Measurements from ENCODE around the gene CCDC69. TPM values are rescaled to one million over a fixed set of nuclear protein-coding genes. Genes with fewer than 3 reads are reported as not detected.

The CCDC69 gene
- 10 to 100 TPM; 13.5 to 51.6 (median 18.3) TPM for total RNA-seq

GRCh38 chr5:151223447-151224264, at the start of gene CCDC69:
TSS of gene CCDC69 (minus strand) at chr5:151224092. CDS start at chr5:151223970, 122 bp downstream.
- no peaks in the 10 kb centered on the region for H3K27me3 ChIP-seq
- H3K9me3 ChIP-seq: no peaks in the 10 kb centered on the region
- H3K27ac ChIP-seq: peak within 1 kb of the TSS; percentile 50 to 85 (median 80)
- intact Hi-C loops (cut with DNase I): no loop called here
- WGBS, 2 donors: 0 to 2% methylated on average over 29 to 48 of the region's 58 CpGs
- peaks cover 6% of the 10 kb centered on the region in 2 donors for H3K4me1 ChIP-seq
- H3K4me3 ChIP-seq (replicated peaks in 1 of 3): peak within 1 kb of the TSS in 2 of 3 donors; percentile 76 to 80
- DNase-seq: peak; percentile 72 to 77
- no peaks in the 10 kb centered on the region for H3K36me3 ChIP-seq
- TF ChIP-seq CTCF (IDR thresholded peaks at IDR 0.05) (peak in 2 of 6 experiments; percentile 27 to 38), POLR2A (IDR thresholded peaks at IDR 0.05) (peak in 1 of 2 donors; percentile 71)

DNA sequence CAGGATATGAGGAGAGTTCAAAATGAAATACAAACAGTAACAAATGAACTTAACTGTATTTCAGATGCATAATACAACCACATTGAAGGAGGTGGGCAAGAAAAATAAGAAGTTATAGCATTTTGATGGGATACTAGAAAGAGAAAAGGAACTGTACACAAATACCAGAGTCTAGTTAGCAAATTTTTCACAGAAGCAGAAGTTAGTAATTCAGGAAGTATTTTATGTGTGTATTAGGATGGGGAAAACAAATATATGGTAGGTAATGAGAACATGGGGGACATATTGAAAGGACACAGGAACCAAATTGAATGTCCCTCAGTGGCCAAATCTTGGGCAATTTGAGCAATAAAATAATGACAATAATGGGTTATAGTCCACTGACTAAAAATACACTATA, 47.4 kb upstream of the CCDC69 start:
- TF ChIP-seq POLR2A (IDR thresholded peaks at IDR 0.05) (no peak), CTCF (IDR thresholded peaks at IDR 0.05) (no peak)

DNA sequence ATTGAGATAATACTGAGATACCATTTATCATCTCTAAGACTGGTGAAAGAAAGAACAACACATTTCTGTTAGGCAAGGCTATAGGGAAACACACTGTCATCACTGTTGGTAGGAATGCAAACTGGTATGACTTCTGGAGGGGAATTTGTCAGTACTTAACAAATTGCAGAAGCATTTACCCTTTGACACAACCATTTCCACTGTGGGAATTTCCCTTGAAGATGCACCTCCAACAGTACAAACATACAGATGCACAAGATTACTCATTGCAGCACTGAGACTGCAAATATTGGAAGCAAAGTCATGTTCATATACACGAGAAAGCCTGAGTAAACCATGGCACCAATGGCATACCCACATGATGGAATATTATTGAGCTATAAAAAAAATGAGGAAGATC, 46.7 kb upstream of the CCDC69 start:
- Histone ChIP-seq H3K27me3 (no peaks in the 10 kb centered on the region), H3K4me3 (replicated peaks in 1 of 3) (no peak overlapping the region), H3K4me1 (no peaks in the 10 kb centered on the region), H3K36me3 (peaks cover 12 to 14% of the 10 kb centered on the region in 2 donors), H3K9me3 (no peaks in the 10 kb centered on the region), H3K27ac (no peak overlapping the region)
- DNase-seq: no peak
- intact Hi-C loops (cut with DNase I): no loop called here
- WGBS, 2 donors: 90 to 93% methylated on average over 1 of the region's 1 CpG
- TF ChIP-seq POLR2A (IDR thresholded peaks at IDR 0.05) (no peak), CTCF (IDR thresholded peaks at IDR 0.05) (no peak)

More for the DNA sequence above, 47.4 kb upstream of the CCDC69 start:
- no peak overlapping the region for H3K27ac ChIP-seq
- no peaks in the 10 kb centered on the region for H3K27me3 ChIP-seq
- no peaks in the 10 kb centered on the region for H3K4me1 ChIP-seq
- no peak for DNase-seq
- peaks cover 12 to 14% of the 10 kb centered on the region in 2 donors for H3K36me3 ChIP-seq
- intact Hi-C loops (cut with DNase I): no loop called here
- no peak overlapping the region for H3K4me3 ChIP-seq (replicated peaks in 1 of 3)
- no peaks in the 10 kb centered on the region for H3K9me3 ChIP-seq

DNA sequence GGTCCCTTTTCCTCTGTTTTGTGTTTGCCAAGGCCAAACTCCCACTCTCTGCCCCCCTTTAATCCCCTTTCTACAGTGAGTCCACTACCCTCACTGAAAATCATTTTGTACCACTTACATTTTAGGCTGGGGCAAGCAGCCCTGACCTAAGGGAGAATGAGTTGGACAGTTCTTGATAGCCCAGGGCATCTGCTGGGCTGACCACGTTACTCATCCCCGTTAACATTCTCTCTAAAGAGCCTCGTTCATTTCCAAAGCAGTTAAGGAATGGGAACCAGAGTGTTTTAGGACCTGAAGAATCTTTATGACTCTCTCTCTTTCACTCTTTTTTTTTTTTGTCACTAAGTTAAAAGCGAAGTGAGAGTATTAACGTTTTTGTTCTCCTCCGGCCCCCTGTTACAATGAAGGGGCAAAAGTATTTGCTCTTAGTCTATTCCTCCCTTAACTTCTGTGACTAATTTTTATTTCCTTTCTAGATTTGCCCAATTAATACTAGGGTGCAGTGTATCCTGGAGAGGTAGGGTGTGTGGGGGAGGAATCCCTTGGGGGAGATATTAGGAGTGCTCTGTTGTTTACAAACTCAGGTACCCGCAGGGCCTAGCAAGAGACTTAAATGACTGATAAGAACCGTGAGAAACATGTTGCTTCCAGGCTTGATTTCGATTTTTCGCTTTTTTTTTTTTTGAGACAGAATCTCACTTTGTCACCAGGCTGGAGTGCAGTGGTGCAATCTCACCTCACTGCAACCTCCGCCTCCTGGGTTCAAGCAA, 43.8 kb upstream of the CCDC69 start:
- intact Hi-C loops (cut with DNase I): no loop called here
- Histone ChIP-seq H3K27me3 (no peaks in the 10 kb centered on the region), H3K27ac (no peak overlapping the region), H3K4me1 (no peaks in the 10 kb centered on the region), H3K9me3 (no peaks in the 10 kb centered on the region), H3K4me3 (replicated peaks in 1 of 3) (no peak overlapping the region), H3K36me3 (peaks cover 12 to 14% of the 10 kb centered on the region in 2 donors)
- no peak for DNase-seq
- no peak for TF ChIP-seq POLR2A (IDR thresholded peaks at IDR 0.05)
- WGBS, 2 donors: 92 to 93% methylated on average over 11 of the region's 11 CpGs

DNA sequence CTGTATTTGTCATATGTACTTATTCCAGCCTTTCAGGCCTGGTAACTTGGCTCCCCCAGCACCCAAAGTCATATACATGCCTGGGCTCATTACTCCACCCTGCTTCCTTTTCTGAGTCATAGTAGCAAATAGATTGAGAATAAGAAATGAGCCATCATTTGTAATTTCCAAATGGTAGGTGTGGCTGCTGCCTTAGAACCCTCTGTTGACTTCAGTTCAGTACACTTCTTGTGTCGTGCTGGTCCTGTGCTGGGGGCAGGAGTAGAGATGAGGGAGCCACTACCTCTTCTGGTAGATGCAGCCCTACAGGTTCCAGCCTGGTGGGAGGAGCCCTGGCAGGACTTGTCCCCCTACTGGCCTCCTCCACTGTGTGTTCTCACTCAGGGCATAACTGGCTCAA, 40.2 kb upstream of the CCDC69 start:
- H3K4me1 ChIP-seq: no peaks in the 10 kb centered on the region
- no peak overlapping the region for H3K4me3 ChIP-seq (replicated peaks in 1 of 3)
- DNase-seq: no peak
- no peaks in the 10 kb centered on the region for H3K27me3 ChIP-seq
- WGBS, 2 donors: 71 to 76% methylated on average over 1 of the region's 1 CpG
- H3K27ac ChIP-seq: no peak overlapping the region
- H3K36me3 ChIP-seq: peaks cover 12 to 16% of the 10 kb centered on the region in 2 donors
- TF ChIP-seq CTCF (IDR thresholded peaks at IDR 0.05) (no peak), POLR2A (IDR thresholded peaks at IDR 0.05) (no peak)
- intact Hi-C loops (cut with DNase I): no loop called here
- no peaks in the 10 kb centered on the region for H3K9me3 ChIP-seq

Measured in thyroid gland (tissue), 4 donors.